Ramos (cell line): ENCODE results near the gene MGAT5.
"Not testable (repeated sequence)": the region's sequence is repeated elsewhere in the genome, so short reads cannot be mapped to it uniquely, and the experiment has no call there.

ENCODE experiments used
- in situ Hi-C: fragments of 300-500 bp; cut with MboI; formaldehyde crosslinking; loops from one replicate; pipeline ENCODE4 v1.14.3; 2022; ENCODE audit warnings: low sequenced_read_pairs; ENCODE audit not compliant: unreplicated experiment

MGAT5 gene

GRCh38 chr2:134275058-134275862 lies 21.4 kb downstream of the MGAT5 start:
- in situ Hi-C loops: no loop called here

GRCh38 chr2:134276381-134277172 lies 22.7 kb downstream of the MGAT5 start:
- in situ Hi-C loops: no loop called here

- in situ Hi-C loops: no loop called here
Measured at GRCh38 chr2:134277223-134277622, 23.4 kb downstream of the MGAT5 start.

- in situ Hi-C loops: no loop called here
Measured at GRCh38 chr2:134278553-134278952, 24.7 kb downstream of the MGAT5 start.

GRCh38 chr2:134279417-134279816 lies 25.5 kb downstream of the MGAT5 start:
- in situ Hi-C loops: no loop called here

GRCh38 chr2:134280231-134280630 lies 26.4 kb downstream of the MGAT5 start:
- in situ Hi-C loops: no loop called here

- in situ Hi-C loops: no loop called here
Measured at GRCh38 chr2:134280726-134281125, 26.9 kb downstream of the MGAT5 start.

GRCh38 chr2:134281815-134282419 lies 28.0 kb downstream of the MGAT5 start:
- in situ Hi-C loops: no loop called here

GRCh38 chr2:134282629-134283400 lies 28.9 kb downstream of the MGAT5 start:
- in situ Hi-C loops: no loop called here

GRCh38 chr2:134283661-134284060 lies 29.8 kb downstream of the MGAT5 start:
- in situ Hi-C loops: no loop called here

GRCh38 chr2:134284119-134284670 lies 30.3 kb downstream of the MGAT5 start:
- in situ Hi-C loops: no loop called here

GRCh38 chr2:134287323-134287722 lies 33.5 kb downstream of the MGAT5 start:
- in situ Hi-C loops: no loop called here

GRCh38 chr2:134288814-134289213 lies 34.9 kb downstream of the MGAT5 start:
- in situ Hi-C loops: no loop called here

GRCh38 chr2:134289225-134289624 lies 35.4 kb downstream of the MGAT5 start:
- in situ Hi-C loops: no loop called here

- in situ Hi-C loops: no loop called here
Measured at GRCh38 chr2:134290358-134290757, 36.5 kb downstream of the MGAT5 start.

- in situ Hi-C loops: no loop called here
Measured at GRCh38 chr2:134292514-134292913, 38.6 kb downstream of the MGAT5 start.

- in situ Hi-C loops: no loop called here
Measured at GRCh38 chr2:134293719-134294537, 40.1 kb downstream of the MGAT5 start.

GRCh38 chr2:134294598-134294997 lies 40.7 kb downstream of the MGAT5 start:
- in situ Hi-C loops: not testable (repeated sequence)

GRCh38 chr2:134295441-134295840 lies 41.6 kb downstream of the MGAT5 start:
- in situ Hi-C loops: no loop called here
